Keratinocyte (primary cell): ENCODE measurements around the gene BICDL1.

Experiments
- CTCF ChIP-seq, 3 experiments: IDR thresholded peaks in 1 of 3; conservative IDR thresholded peaks in 1 of 3; optimal IDR thresholded peaks in 1 of 3; 2 replicates in 2 of 3; 3 replicates in 1 of 3; pipeline versions ENCODE3 to v1.5.1; 2011; ENCODE audit warnings: low read length in 3 of 3, mild to moderate bottlenecking in 3 of 3, moderate library complexity in 2 of 3, control low read depth in 1 of 3, inconsistent platforms in 1 of 3; ENCODE audit not compliant: insufficient read depth in 2 of 3; ENCODE audit errors: extremely low read depth in 1 of 3
- EZH2 ChIP-seq: IDR thresholded peaks from one replicate; pipeline ENCODE4 v1.6.1; 2012; ENCODE audit warnings: inconsistent platforms, mild to moderate bottlenecking, low read length, moderate library complexity

- no peak for TF ChIP-seq CTCF (optimal IDR thresholded peaks at IDR 0.05 in 1 of 3, IDR thresholded peaks at IDR 0.05 in 1 of 3, conservative IDR thresholded peaks at IDR 0.05 in 1 of 3; ENCODE audit: extremely low read depth in 1 of 3, insufficient read depth in 2 of 3, low read length in 3 of 3)
- no peak for TF ChIP-seq EZH2
Measured at GRCh38 chr12:120121343-120121742, 132.3 kb downstream of the BICDL1 start.
